Raji (cell line): ENCODE data around the gene JPH3.

Experiments used
- POLR2A ChIP-seq: IDR thresholded peaks from 2 replicates; pipeline ENCODE4 v1.6.1; 2011; ENCODE audit warnings: low read depth, low read length, control low read depth; ENCODE audit not compliant: insufficient read depth

The JPH3 gene

GRCh38 chr16:87602001-87602775 lies at the start of gene JPH3:
TSS of gene JPH3 (plus strand) at chr16:87602508. CDS start at chr16:87603147, 639 bp downstream.
- no peak for TF ChIP-seq POLR2A

GRCh38 chr16:87552772-87553573 lies 49.3 kb upstream of the JPH3 start:
- no peak for TF ChIP-seq POLR2A

GRCh38 chr16:87554754-87555427 lies 47.4 kb upstream of the JPH3 start:
- TF ChIP-seq POLR2A, result no peak

- no peak for TF ChIP-seq POLR2A
Measured at GRCh38 chr16:87555647-87556046, 46.7 kb upstream of the JPH3 start.

GRCh38 chr16:87556941-87557459 lies 45.3 kb upstream of the JPH3 start:
- TF ChIP-seq POLR2A, result no peak

- TF ChIP-seq POLR2A, result no peak
Measured at GRCh38 chr16:87558682-87559081, 43.6 kb upstream of the JPH3 start.

GRCh38 chr16:87559945-87560344 lies 42.4 kb upstream of the JPH3 start:
- TF ChIP-seq POLR2A, result no peak

- no peak for TF ChIP-seq POLR2A
Measured at GRCh38 chr16:87560428-87561199, 41.7 kb upstream of the JPH3 start.

GRCh38 chr16:87561200-87562105 lies 40.9 kb upstream of the JPH3 start:
- TF ChIP-seq POLR2A, result no peak

GRCh38 chr16:87562201-87562600 lies 40.1 kb upstream of the JPH3 start:
- TF ChIP-seq POLR2A, result no peak

GRCh38 chr16:87563022-87563421 lies 39.3 kb upstream of the JPH3 start:
- TF ChIP-seq POLR2A, result no peak

- no peak for TF ChIP-seq POLR2A
Measured at GRCh38 chr16:87563714-87564523, 38.4 kb upstream of the JPH3 start.

GRCh38 chr16:87564524-87564778 lies 37.9 kb upstream of the JPH3 start:
- TF ChIP-seq POLR2A, result no peak
